Ammon's horn (tissue), 1 donor: ENCODE results near the gene RHOH.

Experiments
- DNase-seq: peaks from one replicate; pipeline ENCODE4 v3.0.0-alpha.2; 2016; ENCODE audit warnings: low spot score

Gene RHOH

GRCh38 chr4:40205259-40206198 is 8.7 kb downstream of the RHOH start:
- peak; percentile 58 for DNase-seq

- no peak for DNase-seq
Observed at GRCh38 chr4:40206426-40206825, 9.6 kb downstream of the RHOH start.

- DNase-seq: no peak
Observed at GRCh38 chr4:40209401-40209800, 12.6 kb downstream of the RHOH start.

GRCh38 chr4:40210776-40211175 is 13.9 kb downstream of the RHOH start:
- DNase-seq: no peak

GRCh38 chr4:40211224-40212185 is 14.7 kb downstream of the RHOH start:
- no peak for DNase-seq

GRCh38 chr4:40212674-40213527 is 16.1 kb downstream of the RHOH start:
- DNase-seq: peak; percentile 10

- no peak for DNase-seq
Observed at GRCh38 chr4:40214038-40214437, 17.2 kb downstream of the RHOH start.

- peak; percentile 59 for DNase-seq
Observed at GRCh38 chr4:40214661-40215418, 18.0 kb downstream of the RHOH start.

GRCh38 chr4:40216622-40217366 is 20.0 kb downstream of the RHOH start:
- DNase-seq: no peak

GRCh38 chr4:40221744-40222143 is 24.9 kb downstream of the RHOH start:
- DNase-seq: no peak

- no peak for DNase-seq
Observed at GRCh38 chr4:40223343-40223742, 26.5 kb downstream of the RHOH start.

- DNase-seq: no peak
Observed at GRCh38 chr4:40224432-40224831, 27.6 kb downstream of the RHOH start.

GRCh38 chr4:40225497-40225896 is 28.7 kb downstream of the RHOH start:
- no peak for DNase-seq

- DNase-seq: peak; percentile 17
Observed at GRCh38 chr4:40227284-40227683, 30.5 kb downstream of the RHOH start.

- DNase-seq: no peak
Observed at GRCh38 chr4:40228497-40229365, 31.9 kb downstream of the RHOH start.

- DNase-seq: no peak
Observed at GRCh38 chr4:40231316-40231863, 34.6 kb downstream of the RHOH start.

GRCh38 chr4:40232610-40233009 is 35.8 kb downstream of the RHOH start:
- DNase-seq: no peak

GRCh38 chr4:40233227-40233626 is 36.4 kb downstream of the RHOH start:
- DNase-seq: no peak

GRCh38 chr4:40234519-40235039 is 37.7 kb downstream of the RHOH start:
- no peak for DNase-seq
